ENCODE results near the gene APOE.

GRCh38 chr19:44879309-44880065 lies 26.1 kb upstream of the APOE start:
- TF ChIP-seq CTCF (IDR thresholded peaks at IDR 0.05) = no peak
- no peak for TF ChIP-seq POLR2A (IDR thresholded peaks at IDR 0.05)

All from thyroid gland (tissue), 4 donors.